A204.1 (cell line): Measurements from ENCODE around the gene SCYL2.
"Not testable (repeated sequence)": the region's sequence is repeated elsewhere in the genome, so short reads cannot be mapped to it uniquely, and the experiment has no call there.

Experiments used
- FAIRE-seq: peaks from 2 replicates; lab custom pipeline; 2012; peaks lifted over from hg19 to GRCh38; lab: Jason Lieb, UNC

SCYL2 gene, protein sequence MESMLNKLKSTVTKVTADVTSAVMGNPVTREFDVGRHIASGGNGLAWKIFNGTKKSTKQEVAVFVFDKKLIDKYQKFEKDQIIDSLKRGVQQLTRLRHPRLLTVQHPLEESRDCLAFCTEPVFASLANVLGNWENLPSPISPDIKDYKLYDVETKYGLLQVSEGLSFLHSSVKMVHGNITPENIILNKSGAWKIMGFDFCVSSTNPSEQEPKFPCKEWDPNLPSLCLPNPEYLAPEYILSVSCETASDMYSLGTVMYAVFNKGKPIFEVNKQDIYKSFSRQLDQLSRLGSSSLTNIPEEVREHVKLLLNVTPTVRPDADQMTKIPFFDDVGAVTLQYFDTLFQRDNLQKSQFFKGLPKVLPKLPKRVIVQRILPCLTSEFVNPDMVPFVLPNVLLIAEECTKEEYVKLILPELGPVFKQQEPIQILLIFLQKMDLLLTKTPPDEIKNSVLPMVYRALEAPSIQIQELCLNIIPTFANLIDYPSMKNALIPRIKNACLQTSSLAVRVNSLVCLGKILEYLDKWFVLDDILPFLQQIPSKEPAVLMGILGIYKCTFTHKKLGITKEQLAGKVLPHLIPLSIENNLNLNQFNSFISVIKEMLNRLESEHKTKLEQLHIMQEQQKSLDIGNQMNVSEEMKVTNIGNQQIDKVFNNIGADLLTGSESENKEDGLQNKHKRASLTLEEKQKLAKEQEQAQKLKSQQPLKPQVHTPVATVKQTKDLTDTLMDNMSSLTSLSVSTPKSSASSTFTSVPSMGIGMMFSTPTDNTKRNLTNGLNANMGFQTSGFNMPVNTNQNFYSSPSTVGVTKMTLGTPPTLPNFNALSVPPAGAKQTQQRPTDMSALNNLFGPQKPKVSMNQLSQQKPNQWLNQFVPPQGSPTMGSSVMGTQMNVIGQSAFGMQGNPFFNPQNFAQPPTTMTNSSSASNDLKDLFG

DNA sequence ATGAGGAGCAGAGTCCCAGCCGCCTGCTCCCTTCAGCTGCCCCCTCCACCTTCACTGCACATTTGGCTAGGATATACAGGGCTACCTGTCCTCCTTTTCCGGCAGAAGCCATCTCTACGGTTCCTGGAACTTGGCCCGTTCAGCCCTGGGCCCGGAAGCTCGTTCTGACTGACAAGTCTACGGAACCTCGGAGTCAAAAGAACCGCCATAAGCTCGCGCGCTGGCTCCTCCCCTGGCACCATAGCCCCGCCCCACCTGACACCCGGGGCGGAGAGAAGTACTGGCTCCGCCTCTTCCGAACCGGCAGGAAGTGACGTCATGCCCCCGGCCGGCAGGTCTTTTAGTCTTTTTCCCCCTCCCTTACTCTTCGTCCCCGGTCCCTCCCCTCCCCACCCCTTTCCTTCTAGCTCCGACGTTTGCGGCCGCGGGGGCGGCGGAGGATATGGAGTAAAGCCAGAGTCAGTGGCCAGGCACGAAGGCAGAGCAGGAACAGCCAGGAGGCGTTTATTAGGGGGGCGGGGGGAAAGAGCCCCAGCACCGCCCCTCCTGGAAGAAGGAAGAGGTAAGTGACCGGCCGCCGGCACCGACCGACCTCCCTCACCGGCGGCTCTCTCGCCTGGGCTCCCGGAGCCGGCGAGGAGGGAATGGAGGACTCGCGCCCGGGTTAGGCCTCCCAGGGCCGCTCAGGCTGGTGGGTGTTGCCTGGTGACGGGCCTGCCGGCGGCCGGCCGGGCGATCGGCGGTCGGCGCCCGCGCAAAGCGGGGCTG lies at the start of gene SCYL2, which contains the start of gene DEPDC4:
TSS of gene SCYL2 (plus strand) at position 343 of the 768 bp plus-strand sequence. CDS start 15,794 bp downstream, outside the sequence.
TSS of gene DEPDC4 (minus strand) at position 245 of the 768 bp plus-strand sequence. CDS start at position 242, 3 bp downstream.
- FAIRE-seq: peak; percentile 62

DNA sequence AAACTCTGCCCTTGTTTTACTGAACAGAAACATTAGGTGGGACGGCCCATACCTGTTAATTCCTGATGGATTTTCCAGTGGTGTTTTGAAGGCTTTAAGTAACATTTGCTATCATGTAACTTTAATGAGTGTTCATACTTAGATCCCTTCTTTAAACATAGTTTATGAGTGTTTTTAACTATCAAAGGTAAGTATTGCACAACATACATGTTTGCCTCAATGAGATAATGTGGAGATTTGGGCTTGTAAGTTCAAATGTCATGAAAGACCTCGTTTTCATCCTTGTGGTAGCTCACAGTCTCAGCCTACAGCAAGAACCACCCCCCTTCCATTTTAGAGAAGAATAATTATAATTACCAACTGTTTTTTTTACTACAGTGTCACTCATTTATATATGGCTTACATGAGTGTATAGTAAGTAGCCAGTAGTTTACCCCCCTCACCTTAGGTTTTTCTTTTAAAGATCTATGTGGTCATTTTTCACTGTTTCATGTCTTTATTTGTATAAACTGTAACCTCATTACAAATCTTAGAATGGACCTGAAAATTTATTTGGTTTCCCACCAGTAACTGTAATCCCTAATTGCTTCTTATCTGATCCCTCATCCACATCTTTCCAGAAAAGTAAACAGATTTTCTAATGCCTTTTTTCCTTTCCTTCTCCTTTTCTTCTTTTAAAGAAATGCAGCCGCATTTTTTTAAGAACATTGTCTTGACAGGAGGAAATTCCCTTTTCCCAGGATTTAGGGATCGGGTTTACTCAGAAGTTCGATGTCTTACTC lies 47.5 kb upstream of the SCYL2 start:
- no peak for FAIRE-seq

DNA sequence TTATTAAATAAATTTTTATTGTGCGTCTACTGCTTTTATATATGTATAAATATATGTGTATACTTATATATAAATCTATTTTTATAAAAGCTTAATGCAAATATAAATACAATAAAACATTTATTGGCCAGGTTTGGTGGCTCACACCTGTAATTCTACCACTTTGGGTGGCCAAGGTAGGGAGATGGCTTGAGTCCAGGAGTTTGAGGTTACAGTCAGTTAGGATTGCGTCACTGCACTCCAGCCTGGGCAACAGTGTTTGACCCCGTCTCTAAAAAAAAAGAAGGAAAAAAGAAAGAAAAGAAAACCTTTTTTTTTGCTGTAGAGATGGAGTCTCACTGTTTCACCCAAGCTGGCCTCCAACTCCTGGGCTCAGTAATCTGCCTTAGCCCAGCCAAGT lies 45.5 kb upstream of the SCYL2 start:
- FAIRE-seq: no peak

DNA sequence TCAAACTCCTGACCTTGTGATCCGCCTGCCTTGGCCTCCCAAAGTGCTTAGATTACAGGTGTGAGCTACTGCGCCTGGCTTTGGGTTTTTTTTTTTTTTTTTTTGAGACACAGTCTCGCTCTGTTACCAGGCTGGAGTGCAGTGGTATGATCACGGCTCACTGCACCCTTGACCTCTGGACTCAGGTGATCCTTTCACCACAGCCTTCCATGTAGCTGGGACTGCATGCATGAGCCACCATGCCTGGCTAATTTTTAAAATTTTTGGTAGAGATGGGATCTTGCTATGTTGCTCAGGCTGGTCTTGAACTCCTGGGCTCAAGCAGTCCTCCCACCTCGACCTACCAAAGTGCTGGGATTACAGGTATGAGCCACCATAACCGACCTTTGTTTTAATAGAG lies 44.8 kb upstream of the SCYL2 start:
- FAIRE-seq: not testable (repeated sequence)

DNA sequence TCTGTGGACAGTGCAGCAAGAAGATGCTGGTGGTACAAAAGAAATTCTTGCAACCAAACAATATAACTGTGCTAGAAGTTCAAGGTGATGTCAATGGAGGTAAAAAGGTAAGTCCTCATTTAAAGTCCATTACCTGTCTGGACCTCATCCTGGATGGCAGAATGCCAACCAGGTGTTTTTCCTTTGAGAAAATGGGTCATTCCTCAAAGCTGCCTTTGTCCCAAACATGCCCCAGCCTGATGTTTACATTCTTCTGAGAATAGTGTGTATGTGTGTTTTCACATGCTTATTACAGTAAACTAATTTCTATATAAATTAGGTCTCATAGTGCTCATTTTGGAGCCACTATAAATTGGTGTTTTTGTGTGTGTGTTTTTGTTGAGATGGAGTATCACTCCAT lies 41.5 kb upstream of the SCYL2 start:
- FAIRE-seq: no peak

DNA sequence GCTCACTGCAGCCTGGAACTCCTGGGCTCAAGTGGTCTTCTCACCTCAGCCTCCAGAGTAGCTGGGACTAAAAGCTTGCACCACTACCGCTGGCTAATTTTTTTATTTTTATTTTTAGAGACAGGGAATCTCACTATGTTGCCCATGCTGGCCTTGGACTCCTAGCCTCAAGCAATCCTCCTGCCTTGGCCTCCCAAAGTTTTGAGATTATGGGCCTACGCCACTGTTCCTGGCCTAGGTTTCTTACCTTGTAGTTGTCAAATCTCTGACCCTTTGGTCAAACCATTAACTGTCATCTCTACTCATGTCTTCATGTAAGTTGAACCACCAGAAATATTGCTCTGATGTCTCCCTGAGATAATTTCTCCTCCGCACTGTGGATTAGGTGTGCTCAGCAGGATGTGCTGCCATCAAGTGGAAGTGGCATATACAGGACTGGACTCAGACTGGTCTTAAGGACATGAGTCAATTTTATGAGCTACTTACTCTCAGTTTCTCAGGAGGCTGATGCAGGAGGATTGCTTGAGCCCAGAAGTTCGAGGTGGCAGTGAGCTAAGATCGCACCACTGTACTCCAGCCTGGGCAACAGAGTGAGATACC lies 37.8 kb upstream of the SCYL2 start:
- no peak for FAIRE-seq

DNA sequence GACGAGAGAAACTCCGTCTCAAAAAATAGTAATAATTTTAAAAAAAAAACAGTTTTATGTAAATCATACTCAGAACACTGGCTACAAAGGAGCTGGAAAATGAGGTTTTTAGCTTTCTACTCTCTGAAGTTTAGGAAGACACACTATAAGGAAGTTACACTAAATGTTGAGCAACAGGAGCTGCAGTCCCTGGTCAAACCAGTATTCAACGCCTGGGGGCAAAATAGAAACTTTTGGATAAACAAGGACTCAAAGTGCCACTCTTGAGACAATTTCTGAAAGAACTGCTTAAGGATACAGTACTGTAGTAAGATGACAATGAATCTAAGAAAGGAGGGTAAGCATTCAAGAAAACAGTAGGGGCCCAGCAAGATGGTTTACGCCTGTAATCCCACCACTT lies 37.1 kb upstream of the SCYL2 start:
- FAIRE-seq: no peak

DNA sequence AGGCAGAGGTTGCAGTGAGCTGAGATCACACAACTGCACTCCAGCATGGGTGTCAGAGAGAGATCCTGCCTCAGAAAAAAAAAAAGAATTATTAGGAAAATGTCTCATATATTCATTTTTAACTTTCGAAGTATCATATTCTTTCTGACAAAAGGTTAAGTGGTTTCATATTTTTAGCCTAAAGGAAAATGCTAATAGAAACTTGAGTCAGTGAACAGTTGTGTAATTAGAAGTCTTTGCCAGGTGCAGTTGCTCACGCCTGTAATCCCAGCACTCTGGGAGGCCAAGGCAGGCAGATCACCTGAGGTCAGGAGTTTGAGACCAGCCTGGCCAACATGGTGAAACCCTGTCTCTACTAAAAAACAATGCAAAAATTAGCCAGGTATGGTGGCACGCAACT lies 35.1 kb upstream of the SCYL2 start:
- not testable (repeated sequence) for FAIRE-seq

DNA sequence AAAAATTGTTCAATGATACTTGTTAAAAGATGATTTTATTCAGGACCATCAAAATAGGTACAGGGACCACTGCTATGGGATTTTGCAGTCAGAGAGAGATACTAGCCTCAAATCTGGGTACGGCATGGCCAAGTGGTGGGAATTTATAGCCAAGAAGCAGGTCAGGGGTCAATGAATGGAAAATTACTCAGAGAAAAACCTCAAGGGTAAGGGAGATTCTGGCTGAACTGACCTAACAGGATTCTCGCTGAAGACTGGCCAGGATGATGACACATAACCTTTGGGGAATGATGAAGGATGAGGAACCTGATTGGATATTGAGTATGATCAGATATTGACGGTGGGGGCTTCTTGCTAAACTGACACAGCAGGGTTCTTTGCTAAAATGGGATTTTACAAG lies 32.8 kb upstream of the SCYL2 start:
- FAIRE-seq: no peak

DNA sequence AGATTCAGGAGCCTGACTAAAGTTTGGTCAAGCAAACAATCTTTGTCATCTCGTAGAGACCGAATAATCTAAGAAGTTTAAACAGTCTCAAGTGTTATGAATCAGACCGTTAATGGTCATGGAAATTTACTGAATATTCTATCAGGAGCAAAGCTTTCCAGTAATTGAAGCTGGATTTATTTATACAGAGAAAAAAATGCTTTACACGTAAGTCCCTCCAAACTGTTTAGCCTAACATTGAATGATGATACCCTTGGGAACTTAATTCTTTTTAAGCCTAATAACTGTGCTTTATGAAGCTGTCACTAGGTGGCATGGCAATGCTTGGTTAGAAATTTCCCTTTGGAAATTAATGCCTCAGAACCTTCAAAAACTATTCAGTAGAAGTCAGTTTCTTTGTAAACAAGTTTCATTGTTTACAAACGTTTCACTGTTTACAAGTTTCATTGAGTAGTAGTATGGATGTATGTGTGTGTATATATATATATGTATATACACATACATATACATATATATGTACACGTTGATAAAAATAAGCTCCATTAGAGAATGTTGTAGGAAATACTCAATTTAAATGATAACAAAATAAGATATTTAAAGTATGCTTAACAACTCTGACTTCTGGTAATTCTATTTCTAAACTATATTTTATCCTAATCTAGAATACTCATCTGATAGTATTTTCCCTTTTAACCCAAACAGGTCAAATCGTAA lies 32.2 kb upstream of the SCYL2 start:
- FAIRE-seq: no peak

DNA sequence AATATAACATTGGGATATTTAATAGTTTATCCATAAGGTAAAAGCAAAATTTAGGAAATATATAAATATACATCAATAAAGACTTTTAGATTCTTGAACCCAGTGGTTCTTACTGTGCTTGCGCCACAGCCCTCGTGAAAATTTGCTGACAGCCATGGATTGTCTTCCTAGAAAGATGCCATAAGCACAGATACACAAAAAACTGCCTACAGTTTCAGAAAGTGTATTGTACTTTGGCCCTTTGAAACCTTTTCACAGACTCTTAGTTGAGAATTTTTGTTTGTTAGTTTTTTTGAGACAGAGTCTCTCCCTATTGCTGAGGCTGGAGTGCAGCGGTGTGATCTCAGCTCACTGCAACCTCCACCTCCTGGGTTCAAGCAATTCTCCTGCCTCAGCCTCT lies 28.2 kb upstream of the SCYL2 start:
- no peak for FAIRE-seq

DNA sequence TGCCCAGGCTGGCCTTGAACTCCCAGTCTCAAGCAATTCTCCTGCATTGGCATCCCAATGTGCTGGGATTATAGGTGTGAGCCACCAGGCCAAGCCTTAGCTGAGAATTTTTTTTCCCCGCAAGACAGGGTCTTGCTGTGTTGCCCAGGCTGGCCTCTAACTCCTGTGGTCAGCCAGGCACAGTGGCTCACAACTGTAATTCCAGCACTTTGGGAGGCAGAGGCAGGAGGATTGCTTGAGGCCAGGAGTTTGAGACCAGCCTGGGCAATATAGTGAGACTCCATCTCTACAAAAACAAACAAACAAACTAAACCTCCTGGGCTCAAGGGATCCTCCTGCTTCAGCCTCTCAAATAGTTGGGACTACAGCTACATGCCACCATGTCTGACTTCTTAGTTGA lies 27.4 kb upstream of the SCYL2 start:
- FAIRE-seq: no peak

DNA sequence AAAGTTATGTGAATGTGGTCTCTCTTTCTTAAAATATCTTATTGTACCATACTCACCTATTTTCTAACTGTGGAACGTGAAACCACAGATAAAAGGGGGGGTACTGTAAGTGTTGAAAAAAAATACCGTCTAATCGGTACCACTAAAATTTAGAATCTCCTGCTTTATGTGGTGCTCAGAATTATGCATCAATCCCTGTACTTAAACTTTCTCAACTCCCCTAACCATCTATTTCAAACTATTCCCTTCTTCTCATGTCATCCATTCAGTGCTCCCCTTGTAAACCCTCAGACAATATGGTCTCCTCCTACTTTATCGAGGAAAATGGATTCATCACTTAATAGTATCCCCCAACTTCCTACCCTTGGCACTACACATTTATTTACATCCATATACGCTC lies 23.8 kb upstream of the SCYL2 start:
- FAIRE-seq: no peak

DNA sequence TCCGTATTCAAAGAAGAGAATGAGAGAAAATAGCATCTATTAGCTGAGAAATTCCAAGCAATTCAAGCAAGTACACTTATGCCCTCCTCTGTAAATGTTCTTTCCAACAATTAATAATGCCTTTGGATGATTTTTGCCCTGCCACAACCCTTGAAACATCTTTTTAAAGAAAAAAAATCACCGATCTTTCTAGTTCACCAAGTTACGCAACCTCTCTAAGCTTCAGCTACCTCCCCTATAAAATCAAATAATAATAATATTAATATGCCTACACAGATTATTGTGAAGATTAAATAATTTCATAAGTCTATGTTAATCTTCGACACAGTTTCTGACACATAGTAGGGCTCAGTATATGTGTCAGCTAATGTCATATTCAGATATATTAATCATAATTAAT lies 19.2 kb upstream of the SCYL2 start:
- FAIRE-seq: no peak

DNA sequence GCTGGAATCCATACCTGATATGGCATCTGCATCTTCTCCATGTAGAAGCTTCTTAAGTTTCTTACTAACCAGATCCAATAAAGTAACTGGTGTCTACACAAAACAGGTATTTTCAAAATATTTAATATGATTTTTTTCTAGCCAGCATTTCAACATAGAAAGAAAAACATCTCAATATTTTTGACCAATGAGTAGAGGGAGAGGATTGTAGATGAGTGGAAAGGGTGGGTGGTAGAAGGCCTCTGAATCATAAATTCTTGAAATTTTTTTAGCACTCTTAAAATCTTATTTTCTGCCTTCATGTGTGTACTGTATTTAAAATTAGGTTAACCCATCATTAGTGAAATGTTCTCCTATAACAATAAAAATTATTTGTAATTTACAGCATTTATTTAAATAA lies 18.1 kb upstream of the SCYL2 start:
- FAIRE-seq: no peak

DNA sequence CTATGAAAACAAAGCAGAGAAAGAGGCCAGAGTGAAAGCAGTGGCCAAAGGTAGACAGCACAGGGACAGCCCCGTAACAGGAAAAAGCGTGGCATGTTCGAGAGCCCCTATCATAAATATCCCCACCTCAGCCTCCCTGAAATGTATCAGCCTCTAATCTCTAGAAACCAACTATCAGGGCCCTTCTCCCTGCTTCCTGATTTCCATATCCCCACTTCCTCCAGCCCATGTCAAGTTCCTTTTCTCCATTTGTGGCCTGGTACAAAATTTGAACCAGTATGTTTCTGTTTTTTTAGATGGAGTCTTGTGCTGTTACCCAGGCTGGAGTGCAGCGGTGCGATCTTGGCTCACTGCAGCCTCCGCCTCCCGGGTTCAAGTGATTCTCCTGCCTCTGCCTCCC lies 17.0 kb upstream of the SCYL2 start:
- no peak for FAIRE-seq

DNA sequence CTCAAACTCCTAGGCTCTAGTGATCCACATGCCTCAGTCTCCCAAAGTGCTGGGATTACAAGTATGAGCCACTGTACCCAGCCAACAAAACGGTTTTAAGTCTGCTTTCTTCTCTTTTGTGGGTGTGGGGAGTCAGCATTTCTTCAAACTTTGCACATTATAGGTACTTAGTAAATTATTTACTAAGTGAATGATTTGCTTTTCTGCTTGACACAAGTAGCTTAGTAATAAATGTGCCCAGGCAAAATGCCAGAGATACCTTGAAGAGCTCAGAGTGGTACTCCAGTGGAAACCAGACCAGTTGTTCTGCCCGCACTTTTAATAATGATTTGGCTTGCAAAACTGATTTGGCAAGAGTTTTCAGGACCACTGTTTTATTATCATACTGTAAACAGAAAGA lies 15.1 kb upstream of the SCYL2 start:
- FAIRE-seq: no peak

DNA sequence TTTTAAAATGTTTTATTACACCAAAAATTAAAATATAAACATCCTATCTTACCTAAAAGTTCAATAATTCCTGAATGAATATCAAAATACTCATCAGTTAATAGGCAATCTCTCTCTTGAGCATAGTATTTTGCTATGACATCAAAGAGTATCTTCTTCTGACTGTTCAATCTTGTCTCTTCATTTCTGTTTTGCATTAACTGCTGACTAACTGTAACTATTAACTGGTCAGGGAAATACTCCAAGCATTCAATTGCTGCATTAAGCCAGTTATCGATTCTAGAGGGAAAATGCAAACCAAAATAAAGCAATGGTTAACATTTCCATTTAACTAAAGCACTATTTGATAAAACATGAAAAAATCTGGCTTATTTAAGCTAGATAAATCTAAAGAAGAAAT lies 13.5 kb upstream of the SCYL2 start:
- no peak for FAIRE-seq

DNA sequence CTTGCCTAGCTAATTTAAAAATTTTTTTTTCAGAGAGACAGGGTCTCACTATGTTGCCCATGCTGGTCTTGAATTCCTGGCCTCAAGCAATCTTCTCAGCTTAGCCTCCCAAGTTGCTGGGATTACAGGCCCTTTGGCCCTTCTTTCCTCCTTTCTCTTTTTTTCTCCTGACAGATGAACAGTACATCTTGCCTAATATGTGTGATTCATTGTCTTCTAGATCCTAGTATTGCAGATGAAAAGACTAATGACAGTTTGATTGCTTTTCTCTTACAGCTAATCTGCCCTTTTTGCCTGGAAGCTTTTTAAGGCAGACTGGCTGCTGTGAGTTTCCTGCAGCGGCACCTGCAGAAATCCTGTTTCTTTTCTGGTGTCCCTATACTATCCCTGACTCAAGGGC lies 12.1 kb upstream of the SCYL2 start:
- FAIRE-seq: no peak

DNA sequence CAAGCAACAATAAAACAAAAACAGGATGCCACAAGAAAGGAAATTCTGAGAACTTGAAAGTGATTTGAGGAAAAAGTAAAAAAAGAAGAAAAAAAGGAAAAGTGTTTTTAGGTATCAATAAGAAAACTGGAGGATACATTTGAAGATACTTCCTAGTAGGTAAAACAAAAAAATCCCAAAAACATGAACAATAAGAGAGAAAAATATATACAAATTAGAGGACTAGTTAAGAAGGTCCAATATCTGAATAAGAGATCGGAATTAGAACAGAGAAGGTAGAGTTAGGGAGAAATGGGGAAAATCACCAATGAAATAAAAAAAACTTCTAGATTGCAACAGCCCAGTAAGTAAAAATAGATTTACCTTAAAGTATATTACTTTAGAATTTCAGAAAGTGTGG lies 8.8 kb upstream of the SCYL2 start:
- FAIRE-seq: no peak

DNA sequence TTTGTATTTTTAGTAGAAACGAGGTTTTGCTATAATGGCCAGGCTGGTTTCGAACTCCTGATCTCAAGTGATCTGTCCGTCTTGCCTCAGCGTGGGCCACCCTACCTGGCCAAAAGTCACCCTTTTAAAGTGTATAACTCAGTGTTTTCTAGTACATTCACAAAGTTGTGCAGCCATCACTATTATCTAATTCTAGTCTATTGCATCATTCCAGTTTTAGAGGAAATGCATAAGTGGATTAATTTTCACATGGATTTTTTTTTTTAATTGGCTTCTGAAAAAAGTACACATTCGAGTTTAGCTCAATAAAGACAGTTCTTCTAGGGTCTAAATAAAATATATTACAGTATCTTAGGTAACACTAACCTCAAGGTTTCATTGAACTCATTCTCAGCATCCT lies 3.8 kb upstream of the SCYL2 start:
- FAIRE-seq: no peak
